NCI-H1092 treated with DMSO at 0.1 percent for 48 hours (cell line): ENCODE measurements around the gene HMX3.
A peak's percentile ranks its signal among the peaks of the same experiment; 100 is the strongest.

Experiments used
- DNase-seq: peaks from one replicate; lab custom pipeline; 2025; lab: John Stamatoyannopoulos, UW

HMX3 gene

DNA sequence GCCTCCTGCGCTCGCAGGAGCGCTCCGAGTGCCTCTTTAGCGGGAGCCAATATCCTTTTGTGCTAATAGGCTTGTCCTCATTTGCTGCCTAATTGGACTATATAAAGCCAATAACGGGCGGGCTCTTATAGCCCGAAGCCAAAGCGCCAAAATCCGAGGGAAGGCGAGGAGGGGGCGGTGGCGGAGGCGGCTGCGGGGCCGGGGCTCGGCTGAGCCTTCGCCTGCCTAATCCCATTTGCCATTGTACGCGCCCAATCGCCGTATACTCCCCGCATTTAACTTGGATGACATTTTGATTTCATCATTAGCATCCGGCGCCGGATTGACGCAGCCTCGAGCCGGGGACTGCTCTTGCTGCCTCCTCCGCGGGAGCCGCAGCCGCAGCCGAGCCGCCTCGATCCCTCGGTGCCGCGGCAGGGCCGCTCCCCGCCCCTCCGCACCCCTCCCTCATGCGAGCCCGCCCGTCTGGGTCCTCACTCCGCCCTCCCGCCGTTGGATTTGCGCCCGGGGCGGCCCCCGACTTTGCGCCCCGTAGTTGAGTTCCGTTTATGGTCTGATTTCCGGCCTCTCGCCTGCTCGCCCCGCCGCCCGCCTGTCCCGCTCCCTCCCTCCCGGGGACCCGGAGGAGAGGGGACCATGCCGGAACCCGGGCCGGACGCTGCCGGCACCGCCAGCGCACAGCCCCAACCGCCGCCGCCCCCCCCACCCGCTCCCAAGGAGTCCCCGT is at the start of gene HMX3:
TSS of gene HMX3 (plus strand) at position 556 of the 727 bp plus-strand sequence. CDS start at position 637, 81 bp downstream.
- DNase-seq, result peak; percentile 80

DNA sequence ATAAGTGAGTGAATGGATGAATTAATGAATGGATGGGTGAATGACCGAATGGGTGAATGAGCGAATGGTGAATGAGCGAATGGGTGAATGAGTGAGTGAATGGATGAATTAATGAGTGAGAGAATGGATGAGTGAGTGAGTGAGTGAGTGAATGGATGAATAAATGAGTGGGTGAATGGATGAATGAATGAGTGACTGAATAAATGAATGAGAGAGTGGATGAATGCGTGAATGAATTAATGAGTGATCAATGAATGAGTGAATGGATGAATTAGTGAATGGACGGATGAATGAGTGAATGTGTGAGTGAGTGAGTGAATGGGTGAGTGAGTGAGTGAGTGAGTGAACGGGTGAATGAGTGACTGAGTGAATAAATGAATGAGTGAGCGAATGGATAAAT is 49.5 kb upstream of the HMX3 start:
- DNase-seq, result no peak

DNA sequence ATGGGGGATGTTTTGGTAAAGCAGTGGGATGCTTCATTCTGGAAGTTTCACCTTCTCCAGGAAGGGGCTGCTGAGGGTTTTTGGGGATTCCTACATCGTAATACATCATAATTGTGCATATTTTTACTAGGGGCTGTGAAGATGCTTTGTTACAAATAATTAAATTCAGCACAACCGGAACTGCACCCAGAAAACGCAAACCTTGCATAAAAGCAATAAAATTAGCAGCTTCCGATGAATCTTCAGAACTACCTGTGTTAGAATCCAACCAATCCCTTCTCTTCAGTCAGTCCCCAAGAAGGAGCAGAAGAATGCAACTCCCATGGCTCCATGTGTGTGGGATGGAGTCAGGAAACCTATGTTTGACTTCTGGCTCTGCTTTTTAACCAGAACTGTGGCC is 48.4 kb upstream of the HMX3 start:
- no peak for DNase-seq

DNA sequence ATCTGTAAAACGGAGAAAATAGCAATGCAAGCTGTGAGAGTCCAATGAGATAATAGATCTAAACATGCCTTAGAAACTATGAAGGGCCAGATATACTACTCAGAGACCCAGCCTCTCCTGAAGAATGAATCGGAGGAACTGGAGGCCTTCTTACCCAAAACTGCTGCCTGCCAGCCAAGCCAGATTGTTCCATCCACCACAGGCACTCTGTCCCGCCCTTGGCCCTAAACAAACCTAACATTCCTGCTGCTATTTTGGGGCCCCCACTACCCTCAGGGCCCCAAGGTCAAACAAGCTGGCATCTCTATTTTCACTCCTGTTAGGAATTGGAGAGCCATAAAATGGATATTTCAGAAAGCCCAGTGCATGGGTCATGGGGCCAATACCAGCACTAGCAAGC is 48.0 kb upstream of the HMX3 start:
- DNase-seq, result no peak

DNA sequence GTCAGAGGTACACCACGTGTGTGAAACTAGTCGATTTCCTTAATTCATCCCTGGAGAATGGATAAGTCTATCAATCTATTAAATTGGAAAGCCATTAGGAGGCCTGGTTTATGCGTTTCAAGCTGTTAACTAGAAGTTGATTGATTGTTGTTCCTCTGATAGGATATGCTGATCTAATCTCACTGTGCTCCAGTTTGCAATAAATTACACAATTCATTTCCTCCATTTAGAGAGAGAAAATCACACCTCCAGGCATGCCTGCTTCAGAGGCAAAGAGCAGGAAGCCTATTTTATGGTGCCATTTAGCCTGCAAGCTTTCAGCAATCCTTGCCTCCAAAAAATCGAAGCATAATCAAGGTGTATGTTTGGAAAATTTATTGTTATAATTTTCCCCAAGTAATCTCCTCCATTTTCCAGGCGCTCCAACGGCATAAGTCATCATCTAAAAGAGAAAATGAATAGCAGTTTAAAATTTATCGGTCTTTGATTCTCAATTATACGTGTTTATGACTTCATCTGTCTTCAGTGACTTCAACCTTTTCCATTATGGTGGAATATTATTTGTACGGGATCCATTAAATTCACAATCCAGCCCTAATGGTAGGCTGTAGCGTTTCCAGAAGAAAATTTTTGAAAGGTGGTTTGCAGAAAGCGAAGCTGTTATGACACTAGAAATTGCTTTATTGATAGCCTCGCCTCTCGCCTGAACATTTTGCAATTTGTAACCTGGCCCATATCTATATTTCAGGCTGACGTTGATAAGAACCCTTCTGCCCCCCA is 42.9 kb upstream of the HMX3 start:
- no peak for DNase-seq

DNA sequence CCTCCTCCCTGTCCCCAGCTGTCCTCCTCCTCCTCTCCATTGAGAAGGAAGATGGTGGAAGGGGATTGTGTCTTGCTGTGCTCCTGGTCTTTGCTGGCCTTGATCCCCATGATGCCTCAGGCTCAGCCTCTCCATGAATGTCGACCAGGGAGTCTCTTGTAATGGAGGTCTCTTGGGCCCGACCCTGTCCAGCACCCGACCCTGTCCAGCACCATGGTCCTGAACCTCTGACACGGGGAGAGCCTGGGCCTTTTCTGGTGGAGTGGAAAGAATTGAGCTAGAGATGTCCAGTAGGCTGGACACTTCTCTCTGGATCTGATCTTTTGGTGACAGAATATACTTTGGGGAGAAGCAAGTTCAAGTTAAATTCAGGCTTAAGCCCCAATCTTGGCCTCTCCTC is 42.3 kb upstream of the HMX3 start:
- DNase-seq, result no peak

DNA sequence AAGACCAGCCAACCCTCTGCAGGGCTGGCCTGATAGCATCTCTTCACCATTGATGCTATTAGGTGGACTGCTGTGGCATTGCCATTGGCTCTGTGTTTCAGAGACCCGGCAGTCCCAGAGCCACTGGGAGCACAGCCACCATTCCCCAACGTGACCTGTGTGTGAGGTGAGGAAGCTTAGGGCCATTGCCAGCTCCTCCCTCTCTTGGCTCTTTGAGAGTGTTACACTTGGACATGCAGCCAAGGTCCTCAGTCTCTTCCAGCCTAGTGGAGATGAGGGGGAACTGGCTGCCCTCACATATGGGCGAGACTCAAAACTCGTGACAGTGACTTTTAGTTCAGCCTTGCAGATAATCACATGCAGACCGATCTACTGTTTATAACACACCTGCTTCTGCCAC is 39.3 kb upstream of the HMX3 start:
- DNase-seq, result no peak

DNA sequence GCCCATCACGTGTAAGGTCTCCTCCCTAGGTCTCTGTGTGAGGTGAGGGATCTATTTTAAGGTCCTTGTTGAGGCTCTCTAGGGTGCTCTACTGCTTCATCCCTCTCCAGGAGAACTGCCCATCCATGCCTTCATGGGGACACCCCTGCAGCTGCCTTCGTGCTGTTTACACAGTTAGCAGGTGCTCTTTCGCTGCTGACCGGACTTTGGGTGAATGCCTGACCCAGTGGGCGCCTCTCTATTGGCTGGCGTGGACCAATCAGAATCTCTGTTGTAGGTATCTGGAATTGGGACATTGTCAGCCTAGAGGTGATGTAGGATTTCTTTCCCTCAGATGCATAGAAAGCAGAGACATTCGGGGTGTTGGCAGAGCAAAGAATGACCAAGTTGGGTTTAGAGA is 38.7 kb upstream of the HMX3 start:
- DNase-seq, result no peak

DNA sequence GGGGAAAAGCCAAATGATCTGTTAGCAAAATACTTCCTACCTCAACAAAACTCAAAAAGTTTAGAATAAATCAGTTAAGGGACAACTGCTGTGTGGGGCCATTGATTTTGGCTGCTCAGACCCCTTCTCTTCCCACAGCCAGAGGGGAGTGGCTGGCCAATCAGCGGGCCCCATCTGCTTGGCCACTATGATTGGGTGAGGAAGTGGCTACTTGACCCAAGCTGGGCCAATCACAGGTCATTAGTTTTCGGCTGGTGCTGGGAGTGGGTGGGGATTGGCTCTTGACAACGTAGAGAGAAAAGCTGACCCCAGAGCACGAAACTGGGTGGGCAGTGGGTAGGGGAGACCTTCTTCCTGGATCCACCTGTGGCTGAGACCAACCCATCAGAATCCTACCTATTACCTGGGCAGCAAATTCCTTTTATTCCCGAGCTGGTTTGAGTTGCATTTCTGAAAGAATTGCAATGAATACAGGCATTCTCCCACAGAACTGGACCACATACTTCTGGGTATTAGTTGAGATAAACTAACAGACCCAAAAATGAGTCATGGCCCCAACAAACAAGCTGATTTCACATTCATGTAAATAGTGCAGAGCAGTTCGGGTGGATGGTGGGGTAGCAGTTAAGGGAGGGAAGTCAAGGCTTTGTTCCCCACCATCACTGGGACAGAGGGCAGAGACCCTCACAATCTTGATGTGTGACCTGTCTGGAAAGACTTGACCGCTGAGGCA is 35.6 kb upstream of the HMX3 start:
- no peak for DNase-seq

DNA sequence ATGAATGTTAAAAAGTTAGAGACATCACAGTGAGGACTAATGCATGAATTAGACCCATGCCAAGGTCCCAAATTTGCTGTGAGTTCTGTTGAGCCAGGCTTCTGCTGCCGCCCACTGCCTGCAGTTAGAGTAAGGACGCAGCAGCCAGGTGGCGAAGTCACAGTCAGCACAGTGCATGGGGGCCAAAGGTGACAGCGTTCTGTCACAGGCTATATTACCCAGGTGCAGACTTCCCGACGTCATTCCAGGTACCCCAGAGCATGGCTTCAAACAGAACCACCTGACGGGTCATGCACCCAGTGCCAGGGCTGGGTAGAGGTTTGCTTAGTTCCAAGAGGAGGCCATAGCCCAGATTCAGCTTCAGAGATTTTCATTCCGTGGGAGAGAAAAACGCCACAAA is 33.9 kb upstream of the HMX3 start:
- DNase-seq, result no peak

DNA sequence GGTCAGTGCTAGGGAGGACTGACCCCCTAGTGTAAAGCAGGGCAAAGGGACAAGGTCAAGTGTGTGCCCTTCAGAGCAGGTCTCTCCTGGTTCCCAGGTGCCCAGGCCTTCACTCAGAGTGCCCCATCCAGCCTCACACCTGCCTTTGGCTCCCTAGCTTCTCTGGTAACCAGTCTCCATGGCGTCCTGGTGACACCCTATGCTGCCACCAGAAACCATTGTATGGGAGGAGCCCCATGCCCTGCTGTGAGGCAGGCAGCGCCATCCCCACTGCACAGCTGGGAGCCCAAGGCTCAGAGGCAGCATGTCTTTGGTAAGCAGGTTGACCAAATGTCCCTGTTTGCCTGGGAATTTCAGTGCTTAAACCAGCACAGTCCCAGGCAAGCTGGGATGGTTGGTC is 33.1 kb upstream of the HMX3 start:
- no peak for DNase-seq

DNA sequence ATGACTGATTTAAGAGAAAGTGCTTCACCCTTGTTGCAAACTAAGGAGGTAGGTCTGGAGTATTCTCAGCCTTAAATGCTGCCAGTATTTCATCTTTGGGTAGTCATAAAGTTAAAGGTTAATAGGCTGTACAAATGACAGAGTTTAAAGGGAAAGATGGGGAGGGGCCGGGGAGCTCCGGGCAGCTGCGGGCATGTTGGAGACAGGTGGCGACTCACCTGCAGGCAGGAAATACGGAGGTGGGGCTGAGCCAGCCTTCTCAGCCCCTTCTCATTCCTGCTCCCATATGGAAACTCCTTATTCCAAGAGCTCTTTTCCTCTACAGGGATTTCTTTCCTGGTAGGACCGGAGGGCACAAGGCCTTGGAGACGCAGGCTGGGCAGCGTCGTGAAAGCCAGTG is 31.8 kb upstream of the HMX3 start:
- no peak for DNase-seq

DNA sequence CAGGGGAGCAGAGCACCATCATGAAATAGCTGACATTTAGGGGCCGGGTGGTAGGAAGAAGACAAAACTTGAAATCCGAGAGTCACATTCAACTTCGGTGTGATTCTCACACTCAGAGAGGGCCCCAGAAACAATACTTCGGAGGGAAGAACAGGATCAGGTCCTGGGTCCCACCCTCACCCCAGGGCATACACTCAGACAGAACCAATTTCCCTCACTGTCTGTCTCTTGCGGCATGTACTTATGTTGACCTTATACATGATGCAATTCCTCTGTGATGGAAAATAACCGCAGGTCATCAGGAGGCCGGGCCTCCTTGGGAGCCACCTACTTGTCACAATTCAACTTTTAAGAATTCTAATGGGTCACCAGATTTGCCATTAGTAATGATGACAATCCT is 26.3 kb upstream of the HMX3 start:
- no peak for DNase-seq

DNA sequence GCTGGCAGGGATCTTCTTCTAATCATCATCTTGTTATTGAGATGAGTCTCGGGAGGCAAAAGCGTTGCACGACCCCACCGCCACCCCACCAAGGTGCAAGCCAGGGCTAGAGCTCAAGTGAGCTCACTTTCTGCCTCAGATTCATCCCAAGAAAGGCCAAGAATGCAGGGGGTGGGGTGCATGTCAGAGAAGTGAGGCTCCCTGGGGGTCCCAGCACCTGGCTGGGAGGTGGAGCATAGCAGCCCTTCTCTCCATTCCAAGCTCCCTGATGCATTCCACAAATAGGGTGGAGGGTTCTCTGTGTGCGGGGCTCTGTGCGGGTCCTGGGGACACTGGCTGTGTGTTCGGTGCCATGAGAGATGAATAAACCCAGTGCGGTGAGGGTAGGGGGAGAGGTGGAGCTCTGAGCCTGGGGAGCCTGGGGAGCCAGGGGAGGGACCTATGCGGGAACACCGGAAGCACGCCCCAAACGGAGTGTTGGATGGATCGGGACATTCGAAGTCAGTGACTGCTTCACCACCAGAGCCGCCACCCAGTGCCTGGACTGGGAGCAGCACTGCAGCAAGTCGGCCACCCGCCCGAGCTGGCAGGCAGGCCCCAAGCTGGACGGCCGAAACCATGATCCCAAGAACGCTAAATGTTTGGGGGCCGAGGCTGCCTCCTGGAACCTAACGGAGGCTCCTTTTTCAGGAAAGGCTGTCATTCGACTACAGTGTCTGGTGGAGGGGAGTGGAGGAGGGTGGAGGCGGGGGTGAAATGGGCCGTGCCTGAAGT is 17.9 kb upstream of the HMX3 start:
- no peak for DNase-seq

DNA sequence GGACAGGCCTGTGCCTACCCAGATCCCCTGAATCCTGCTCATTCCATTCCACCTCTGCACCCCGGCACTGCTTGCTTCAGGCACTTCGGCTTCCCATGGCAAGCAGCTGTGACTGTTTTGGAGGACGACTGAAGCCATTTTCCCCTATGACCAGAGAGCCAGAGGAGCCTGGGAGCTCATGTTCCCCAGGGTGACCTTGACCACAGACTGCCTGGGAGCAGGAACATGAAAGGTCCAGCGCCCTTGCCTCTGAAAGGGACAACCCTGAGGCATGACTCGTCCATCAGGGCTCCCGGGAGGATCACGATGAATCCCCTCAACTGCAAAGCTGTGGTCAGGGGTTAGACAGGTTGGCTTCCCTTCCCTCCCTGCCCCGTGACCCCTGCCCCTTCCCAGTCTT is 16.7 kb upstream of the HMX3 start:
- no peak for DNase-seq

DNA sequence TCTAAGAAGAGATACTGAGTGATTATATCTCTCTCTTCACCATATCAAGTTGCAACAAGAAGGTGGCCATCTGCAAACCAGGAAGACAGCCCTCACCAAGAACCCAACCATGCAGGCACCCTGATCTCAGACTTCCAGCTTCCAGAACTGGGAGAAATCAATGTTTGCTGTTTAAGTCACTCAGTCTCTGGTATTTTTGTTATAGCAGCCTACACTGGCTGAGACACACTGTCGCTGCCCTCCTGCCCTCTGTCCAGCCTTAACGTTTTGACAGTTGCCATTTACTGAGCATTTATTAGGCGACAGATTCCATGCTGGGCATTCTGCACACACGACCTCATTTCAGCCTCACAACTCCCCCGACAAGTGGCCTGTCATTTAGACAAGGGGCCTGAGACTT is 9.5 kb upstream of the HMX3 start:
- no peak for DNase-seq

DNA sequence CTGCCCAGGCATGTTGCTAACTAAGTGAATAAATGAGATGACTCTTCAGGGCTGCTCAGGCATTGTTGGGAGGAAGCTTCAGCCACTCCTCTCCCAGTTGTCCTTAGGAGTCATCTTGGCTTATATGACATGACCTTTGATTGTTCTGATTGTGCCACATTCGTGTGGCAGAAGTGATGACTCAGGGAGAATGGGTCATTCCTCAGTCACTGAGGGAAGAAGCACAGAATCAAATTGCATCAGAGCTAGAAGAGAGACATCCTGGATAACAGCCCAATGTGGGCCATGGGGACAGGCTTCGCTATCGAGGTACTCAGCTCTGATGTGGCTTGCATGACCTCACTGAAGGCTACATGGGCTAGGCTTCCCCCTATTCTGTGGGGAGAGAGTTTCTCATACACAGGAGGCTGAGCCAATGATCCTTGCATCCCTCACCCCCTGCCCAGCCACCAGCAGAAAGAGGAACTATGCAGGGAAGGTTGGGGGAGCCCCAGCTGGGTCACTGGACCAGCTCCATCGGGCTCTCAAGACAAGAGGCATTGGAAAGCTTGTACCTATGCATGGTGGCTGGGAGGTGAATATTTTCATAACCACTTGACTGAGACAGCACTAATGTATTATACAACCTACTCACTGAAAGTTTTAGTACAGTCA is 6.0 kb upstream of the HMX3 start:
- no peak for DNase-seq

DNA sequence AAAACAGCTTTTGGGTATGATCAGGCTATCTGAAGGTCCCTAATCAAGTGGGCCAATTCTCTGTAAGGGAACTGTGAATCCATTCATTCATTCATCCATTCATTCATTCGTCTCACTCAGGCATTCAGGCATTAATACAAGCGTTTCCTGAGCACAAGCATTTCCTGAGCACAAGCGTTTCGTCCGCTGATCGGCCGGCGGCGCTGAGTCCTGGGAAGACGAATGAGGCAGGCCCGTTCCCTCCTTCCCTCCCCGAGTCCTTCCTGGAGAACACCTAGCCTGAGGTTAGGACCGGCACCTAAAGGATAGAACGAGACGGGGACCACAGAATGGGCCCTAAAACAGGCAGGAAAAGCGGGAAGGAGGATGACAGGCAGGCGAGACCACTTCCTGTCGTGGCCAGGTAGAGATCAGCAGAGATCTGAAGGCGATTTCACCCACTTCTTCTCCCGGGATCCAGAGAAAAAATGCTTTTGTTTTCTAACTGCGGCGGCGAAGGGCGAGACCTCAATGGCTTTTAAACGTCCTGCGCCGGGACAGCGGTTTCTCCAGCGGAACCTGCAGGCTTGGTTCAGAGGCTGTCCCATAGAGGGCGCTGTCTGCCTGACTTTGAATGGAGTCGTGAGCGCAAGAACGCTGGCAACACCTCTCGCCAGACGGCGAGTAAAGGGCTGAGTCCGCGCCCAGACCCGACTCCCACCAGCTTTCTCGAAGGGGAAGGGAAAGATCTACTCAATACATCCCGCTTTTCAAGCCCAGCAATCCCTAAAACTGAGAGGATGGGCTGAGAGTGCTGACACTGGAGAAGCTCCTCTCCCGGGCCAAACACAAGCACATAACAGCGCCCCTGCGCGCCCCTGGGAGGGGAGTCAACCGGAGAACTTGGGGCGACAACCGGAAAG is 2.9 kb upstream of the HMX3 start:
- peak; percentile 67 for DNase-seq

DNA sequence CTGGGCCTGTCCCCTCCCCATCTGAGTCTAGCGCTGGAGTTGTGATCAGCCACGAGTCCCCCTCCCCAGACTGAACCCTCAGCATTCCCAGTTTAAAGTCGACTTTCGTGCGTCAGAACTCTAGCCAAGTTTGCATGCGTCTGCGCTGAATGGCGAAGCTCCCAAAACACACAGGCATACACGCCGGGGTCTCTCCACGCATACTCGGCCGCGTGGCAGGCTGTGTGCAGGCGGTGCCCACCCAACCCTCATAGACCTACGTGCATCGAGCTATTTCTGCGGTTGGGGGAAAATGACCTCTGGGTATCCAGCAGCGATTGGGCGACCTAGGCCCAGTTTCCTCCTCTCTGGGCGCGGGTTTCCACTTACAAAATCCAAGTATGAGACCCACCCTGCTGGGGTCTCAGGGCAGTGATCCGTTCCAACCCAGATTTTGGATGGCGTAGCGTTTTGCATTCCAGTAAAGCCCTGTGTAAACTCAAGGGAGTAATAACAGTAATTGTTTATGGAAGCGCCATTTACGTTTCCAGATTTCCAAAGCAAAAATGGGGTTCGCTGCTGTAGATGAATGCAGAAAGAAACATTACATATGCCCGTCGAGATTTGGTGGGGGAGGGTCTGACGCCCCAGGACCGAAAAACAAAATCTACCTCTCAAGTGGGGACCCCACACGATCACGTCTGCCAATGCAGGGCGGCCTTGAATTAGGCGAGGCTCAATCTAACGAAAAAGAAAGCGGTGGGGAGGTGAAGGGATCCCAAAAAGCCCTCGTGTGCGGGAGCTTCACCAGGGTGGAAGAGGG is 2.0 kb upstream of the HMX3 start:
- no peak for DNase-seq
